Upper lobe of left lung (tissue), 6 donors: Measurements from ENCODE around the gene CDADC1. TPM values are rescaled to one million over a fixed set of nuclear protein-coding genes. Genes with fewer than 3 reads are reported as not detected.
"Not testable (repeated sequence)": the region's sequence is repeated elsewhere in the genome, so short reads cannot be mapped to it uniquely, and the experiment has no call there.

ENCODE experiments used
- ATAC-seq, 2 donors: fragments of 200-7000 bp; cut with Tn5 transposase; one replicate each; pipeline ENCODE4 v1.9.1; 2022; ENCODE audit warnings: mild to moderate bottlenecking in 2 of 2, moderate library complexity in 2 of 2; ENCODE audit not compliant: low FRiP score in 2 of 2
- DNase-seq, 2 donors: peaks; one replicate each; pipeline ENCODE4 v3.0.0-alpha.2; 2019 to 2020
- H3K27ac ChIP-seq, 4 donors: fragments of 200-600 bp; sonication (generic); one replicate each; pipeline ENCODE4 v1.5.1; 2016 to 2019
- H3K27me3 ChIP-seq, 4 donors: fragments of 200-600 bp; sonication (generic); one replicate each; pipeline ENCODE4 v1.5.1; 2017 to 2019
- H3K36me3 ChIP-seq, 4 donors: fragments of 200-600 bp; sonication (generic); one replicate each; pipeline ENCODE4 v1.5.1; 2016 to 2019
- H3K4me1 ChIP-seq, 4 donors: fragments of 200-600 bp; sonication (generic); one replicate each; pipeline ENCODE4 v1.5.1; 2018 to 2019
- H3K4me3 ChIP-seq, 4 donors: fragments of 200-600 bp; sonication (generic); one replicate each; pipeline ENCODE4 v1.5.1; 2017 to 2019; ENCODE audit warnings: mild to moderate bottlenecking in 2 of 4, moderate library complexity in 1 of 4
- H3K9me3 ChIP-seq, 4 donors: fragments of 200-600 bp; sonication (generic); one replicate each; pipeline ENCODE4 v1.5.1; 2018 to 2019
- CTCF ChIP-seq, 6 experiments: fragments of 450-650 bp in 4 of 6; fragments of 200-600 bp in 2 of 6; sonication (generic) in 2 of 6; IDR thresholded peaks; one replicate each; pipeline ENCODE4 v1.5.1; 2016 to 2019; ENCODE audit warnings: antibody characterized with exemption in 6 of 6
- EP300 ChIP-seq, 4 donors: sonication (generic); formaldehyde crosslinking; IDR thresholded peaks; one replicate each; pipeline ENCODE4 v1.5.1; 2017; ENCODE audit warnings: antibody characterized with exemption in 4 of 4, control low read depth in 2 of 4
- POLR2A ChIP-seq, 4 donors: fragments of 450-650 bp; IDR thresholded peaks; one replicate each; pipeline ENCODE4 v1.5.1; 2016 to 2017; ENCODE audit warnings: antibody characterized with exemption in 4 of 4, mild to moderate bottlenecking in 2 of 4
- POLR2AphosphoS5 ChIP-seq, 2 donors: sonication (generic); formaldehyde crosslinking; IDR thresholded peaks; one replicate each; pipeline ENCODE4 v1.5.1; 2017; ENCODE audit warnings: antibody characterized with exemption in 2 of 2
- WGBS, 2 donors: methylation state at CpG; one replicate each; pipeline ENCODE4 v1.1.5; 2017 to 2018; 5-methylcytosine and 5-hydroxymethylcytosine counted together
- total RNA-seq, 6 donors: library from RNA; depleted of rRNA in 4 of 6; stranded (reverse); fragments of >200 nt in 4 of 6; gene quantifications; one replicate each; pipeline versions ENCODE4 v1.1.0 to v1.2.1, GENCODE V29; 2016 to 2021
- donor health status: DM: no; HTN: no; CAD: no; lungs with moderate emphysema.
- donor health status: DM: no; HTN: yes; CAD: no; lungs with severe emphysema.

CDADC1 gene
- total RNA-seq, 6 donors from 2014 or later, result 4.2 to 16.4 (median 10.6) TPM

GRCh38 chr13:49319951-49320350, 72.2 kb downstream of the CDADC1 start:
- Histone ChIP-seq H3K4me3 (no peak overlapping the region), H3K27me3 (no peaks in the 10 kb centered on the region), H3K36me3 (no peaks in the 10 kb centered on the region), H3K4me1 (peaks cover 0 to 6% (median 2%) of the 10 kb centered on the region in 4 donors), H3K9me3 (no peaks in the 10 kb centered on the region), H3K27ac (no peak overlapping the region)
- DNase-seq, result no peak
- no peak for ATAC-seq
- TF ChIP-seq POLR2A (IDR thresholded peaks at IDR 0.05), result no peak
- TF ChIP-seq EP300 (IDR thresholded peaks at IDR 0.05), result no peak
- no peak for TF ChIP-seq POLR2AphosphoS5 (IDR thresholded peaks at IDR 0.05)
- no peak for TF ChIP-seq CTCF (IDR thresholded peaks at IDR 0.05)
- 78 to 85% methylated on average over 2 of the region's 2 CpGs for WGBS, 2 donors

- DNase-seq, result no peak
- TF ChIP-seq POLR2A (IDR thresholded peaks at IDR 0.05), result no peak
- no peak for TF ChIP-seq POLR2AphosphoS5 (IDR thresholded peaks at IDR 0.05)
- TF ChIP-seq CTCF (IDR thresholded peaks at IDR 0.05), result no peak
- no peak for TF ChIP-seq EP300 (IDR thresholded peaks at IDR 0.05)
- no peak overlapping the region for H3K4me3 ChIP-seq
- H3K4me1 ChIP-seq, result peaks cover 0 to 6% (median 0%) of the 10 kb centered on the region in 4 donors
- H3K9me3 ChIP-seq, result no peaks in the 10 kb centered on the region
- no peaks in the 10 kb centered on the region for H3K27me3 ChIP-seq
- no peak for ATAC-seq
- WGBS, 2 donors, result 92 to 96% methylated on average over 2 of the region's 2 CpGs
- H3K27ac ChIP-seq, result no peak overlapping the region
- H3K36me3 ChIP-seq, result no peaks in the 10 kb centered on the region
Measured at GRCh38 chr13:49320975-49321374, 73.2 kb downstream of the CDADC1 start.

- 91 to 94% methylated on average over 2 of the region's 2 CpGs for WGBS, 2 donors
- H3K4me3 ChIP-seq, result no peak overlapping the region
- no peak for ATAC-seq
Measured at GRCh38 chr13:49322702-49323101, 75.0 kb downstream of the CDADC1 start.

GRCh38 chr13:49323344-49323743, 75.6 kb downstream of the CDADC1 start:
- Histone ChIP-seq H3K36me3 (no peaks in the 10 kb centered on the region), H3K27ac (no peak overlapping the region), H3K27me3 (no peaks in the 10 kb centered on the region), H3K4me1 (peaks cover 0 to 9% (median 0%) of the 10 kb centered on the region in 4 donors), H3K9me3 (no peaks in the 10 kb centered on the region), H3K4me3 (no peak overlapping the region)
- 94 to 98% methylated on average over 7 of the region's 7 CpGs for WGBS, 2 donors
- TF ChIP-seq EP300 (IDR thresholded peaks at IDR 0.05), result no peak
- TF ChIP-seq POLR2A (IDR thresholded peaks at IDR 0.05), result no peak
- TF ChIP-seq CTCF (IDR thresholded peaks at IDR 0.05), result no peak
- no peak for TF ChIP-seq POLR2AphosphoS5 (IDR thresholded peaks at IDR 0.05)
- DNase-seq (no peak), ATAC-seq (no peak)

More at GRCh38 chr13:49322702-49323101, 75.0 kb downstream of the CDADC1 start:
- Histone ChIP-seq H3K27me3 (no peaks in the 10 kb centered on the region), H3K36me3 (no peaks in the 10 kb centered on the region), H3K9me3 (no peaks in the 10 kb centered on the region), H3K4me1 (peaks cover 0 to 9% (median 0%) of the 10 kb centered on the region in 4 donors), H3K27ac (no peak overlapping the region)
- DNase-seq, result no peak
- TF ChIP-seq CTCF (IDR thresholded peaks at IDR 0.05), result no peak
- no peak for TF ChIP-seq EP300 (IDR thresholded peaks at IDR 0.05)
- no peak for TF ChIP-seq POLR2A (IDR thresholded peaks at IDR 0.05)
- no peak for TF ChIP-seq POLR2AphosphoS5 (IDR thresholded peaks at IDR 0.05)

- no peak overlapping the region for H3K27ac ChIP-seq
- H3K9me3 ChIP-seq, result no peaks in the 10 kb centered on the region
- WGBS, 2 donors, result 79 to 84% methylated on average over 7 of the region's 7 CpGs
- no peaks in the 10 kb centered on the region for H3K27me3 ChIP-seq
- DNase-seq, result no peak
- no peak overlapping the region for H3K4me3 ChIP-seq
- ATAC-seq, result no peak
- H3K36me3 ChIP-seq, result peaks cover 0 to 6% (median 0%) of the 10 kb centered on the region in 4 donors
- H3K4me1 ChIP-seq, result peaks cover 0 to 3% (median 0%) of the 10 kb centered on the region in 4 donors
- no peak for TF ChIP-seq CTCF (IDR thresholded peaks at IDR 0.05)
- TF ChIP-seq POLR2AphosphoS5 (IDR thresholded peaks at IDR 0.05), result no peak
- no peak for TF ChIP-seq POLR2A (IDR thresholded peaks at IDR 0.05)
- TF ChIP-seq EP300 (IDR thresholded peaks at IDR 0.05), result no peak
Measured at GRCh38 chr13:49326222-49326917, 78.6 kb downstream of the CDADC1 start.

- WGBS, 2 donors, result 98 to 100% methylated on average over 3 of the region's 3 CpGs
- H3K27ac ChIP-seq, H3K27me3 ChIP-seq, H3K9me3 ChIP-seq, ATAC-seq, H3K36me3 ChIP-seq, DNase-seq, H3K4me1 ChIP-seq, H3K4me3 ChIP-seq: not testable (repeated sequence)
Measured at GRCh38 chr13:49327145-49327544, 79.4 kb downstream of the CDADC1 start.
